GM23338 (cell line): ENCODE results near the gene BRSK1. TPM values are rescaled to one million over a fixed set of nuclear protein-coding genes. Genes with fewer than 3 reads are reported as not detected.
A peak's percentile ranks its signal among the peaks of the same experiment; 100 is the strongest.

Experiments used
- ATAC-seq: fragments of 200-7000 bp; cut with Tn5 transposase; 3 replicates; pipeline ENCODE4 v1.9.1; 2020
- DNase-seq: peaks from one replicate; pipeline ENCODE4 v3.0.0-alpha.2; 2015; ENCODE audit warnings: low spot score
- H2AFZ ChIP-seq: fragments of 200-600 bp; sonication (generic); 2 replicates; pipeline ENCODE4 v1.8.0; 2016; ENCODE audit warnings: antibody characterized with exemption, mild to moderate bottlenecking, moderate library complexity
- H3F3A ChIP-seq: fragments of 200-600 bp; sonication (generic); replicated peaks from 2 replicates; pipeline ENCODE4 v1.8.0; 2017; ENCODE audit warnings: antibody characterized with exemption, mixed run types, low read depth
- H3K27ac ChIP-seq: fragments of 200-600 bp; sonication (generic); 2 replicates; pipeline ENCODE4 v1.6.1; 2016; ENCODE audit warnings: low read depth
- H3K27me3 ChIP-seq: fragments of 200-600 bp; sonication (generic); 2 replicates; pipeline ENCODE4 v1.8.0; 2016; ENCODE audit warnings: mild to moderate bottlenecking, mixed run types, moderate library complexity; ENCODE audit not compliant: insufficient read depth
- H3K36me3 ChIP-seq: fragments of 200-600 bp; sonication (generic); 2 replicates; pipeline ENCODE4 v1.8.0; 2016; ENCODE audit warnings: mild to moderate bottlenecking; ENCODE audit not compliant: insufficient read depth
- H3K4me1 ChIP-seq: fragments of 200-600 bp; sonication (generic); 2 replicates; pipeline ENCODE4 v1.8.0; 2016; ENCODE audit warnings: mild to moderate bottlenecking, moderate library complexity; ENCODE audit not compliant: insufficient read depth
- H3K4me2 ChIP-seq: fragments of 200-600 bp; sonication (generic); 2 replicates; pipeline ENCODE4 v1.7.1; 2017; ENCODE audit warnings: mixed run types
- H3K4me3 ChIP-seq: fragments of 200-600 bp; sonication (generic); 2 replicates; pipeline ENCODE4 v1.6.1; 2016; ENCODE audit warnings: mixed run types
- H3K79me2 ChIP-seq: fragments of 200-600 bp; sonication (generic); replicated peaks from 2 replicates; pipeline ENCODE4 v1.8.0; 2017; ENCODE audit warnings: mild to moderate bottlenecking; ENCODE audit not compliant: insufficient read depth
- H3K9me2 ChIP-seq: fragments of 200-600 bp; sonication (generic); 2 replicates; pipeline ENCODE4 v1.8.0; 2017; ENCODE audit not compliant: insufficient read depth
- H4K20me1 ChIP-seq: fragments of 200-600 bp; sonication (generic); replicated peaks from 2 replicates; pipeline ENCODE4 v1.8.0; 2017; ENCODE audit warnings: mild to moderate bottlenecking; ENCODE audit not compliant: insufficient read depth
- H3K27ac Mint-ChIP-seq: 2 replicates; pipeline ENCODE4 v1.8.0; 2020; ENCODE audit warnings: inconsistent platforms, mild to moderate bottlenecking, moderate library complexity, mixed read lengths
- H3K27me3 Mint-ChIP-seq: 3 replicates; pipeline ENCODE4 v1.8.0; 2022; ENCODE audit warnings: low read depth, mild to moderate bottlenecking, moderate library complexity, mixed read lengths, inconsistent platforms; ENCODE audit not compliant: insufficient read depth, poor library complexity
- H3K36me3 Mint-ChIP-seq: 3 replicates; pipeline ENCODE4 v1.8.0; 2021; ENCODE audit warnings: low read depth, mild to moderate bottlenecking, inconsistent platforms, moderate library complexity, mixed read lengths
- H3K4me1 Mint-ChIP-seq: 3 replicates; pipeline ENCODE4 v1.8.0; 2020; ENCODE audit warnings: mild to moderate bottlenecking, inconsistent platforms, mixed read lengths
- H3K4me3 Mint-ChIP-seq: 3 replicates; pipeline ENCODE4 v1.8.0; 2021; ENCODE audit warnings: moderate library complexity, mild to moderate bottlenecking, inconsistent platforms, mixed read lengths
- H3K9me3 Mint-ChIP-seq: 3 replicates; pipeline ENCODE4 v1.8.0; 2020; ENCODE audit warnings: moderate library complexity, mild to moderate bottlenecking, inconsistent platforms, mixed read lengths
- CREB1 ChIP-seq: fragments of 250-450 bp; sonication (Bioruptor Pico); IDR thresholded peaks from 2 replicates; pipeline ENCODE4 v1.5.0; 2020; ENCODE audit warnings: low read depth, mild to moderate bottlenecking, moderate library complexity
- CTCF ChIP-seq, 2 experiments: fragments of 200-600 bp in 1 of 2; sonication (generic) in 1 of 2; conservative IDR thresholded peaks; 2 replicates each; pipeline versions ENCODE4 v1.5.1 to v1.6.1; 2016 to 2017; ENCODE audit warnings: antibody characterized with exemption in 2 of 2, low read depth in 2 of 2, mild to moderate bottlenecking in 2 of 2, moderate library complexity in 1 of 2
- ETS1 ChIP-seq: IDR thresholded peaks from 2 replicates; pipeline ENCODE4 v1.6.1; 2016; ENCODE audit warnings: antibody characterized with exemption
- EZH2 ChIP-seq: fragments of 200-600 bp; sonication (generic); IDR thresholded peaks from one replicate; pipeline ENCODE4 v1.8.0; 2017; ENCODE audit warnings: antibody characterized with exemption, mild to moderate bottlenecking, low read depth; ENCODE audit not compliant: unreplicated experiment
- EZH2phosphoT487 ChIP-seq: fragments of 200-600 bp; sonication (generic); IDR thresholded peaks from one replicate; pipeline ENCODE4 v1.8.1; 2018; ENCODE audit warnings: antibody characterized with exemption; ENCODE audit not compliant: unreplicated experiment
- JUNB ChIP-seq: IDR thresholded peaks from one replicate; pipeline ENCODE4 v1.6.1; 2016; ENCODE audit warnings: antibody characterized with exemption; ENCODE audit not compliant: unreplicated experiment
- NANOG ChIP-seq: IDR thresholded peaks from 2 replicates; pipeline ENCODE4 v1.6.1; 2016; ENCODE audit warnings: antibody characterized with exemption, borderline replicate concordance
- POLR2AphosphoS5 ChIP-seq: IDR thresholded peaks from 2 replicates; pipeline ENCODE4 v1.6.1; 2016; ENCODE audit warnings: antibody characterized with exemption, low read depth
- STAT1 ChIP-seq: IDR thresholded peaks from one replicate; pipeline ENCODE4 v1.6.1; 2016; ENCODE audit warnings: antibody characterized with exemption; ENCODE audit not compliant: unreplicated experiment
- ZNF114 ChIP-seq: fragments of 250-450 bp; sonication (Bioruptor Pico); IDR thresholded peaks from 2 replicates; pipeline ENCODE4 v1.5.0; 2020; ENCODE audit warnings: mild to moderate bottlenecking, moderate library complexity
- ZNF331 ChIP-seq: fragments of 250-450 bp; sonication (Bioruptor Pico); IDR thresholded peaks from 2 replicates; pipeline ENCODE4 v1.5.0; 2020; ENCODE audit warnings: low read depth, mild to moderate bottlenecking, moderate library complexity
- polyA plus RNA-seq: library from polyadenylated mRNA; unstranded; fragments of >200 nt; fragmentation: Nextera tagmentation; extraction: Ambion mirVana; gene quantifications from 2 replicates; pipeline ENCODE4 v1.2.1, GENCODE V29; 2016
- total RNA-seq: library from RNA; depleted of rRNA; stranded (reverse); fragments of >200 nt; shearing (Covaris generic); gene quantifications from 2 replicates; pipeline ENCODE4 v1.2.3, GENCODE V29; 2014
- TF ChIP-seq, protein P1 (sequence below): fragments of 250-450 bp; sonication (Bioruptor Pico); IDR thresholded peaks from 2 replicates; pipeline ENCODE4 v1.5.0; 2020; ENCODE audit warnings: mild to moderate bottlenecking, moderate library complexity
- TF ChIP-seq, protein P2 (sequence below): IDR thresholded peaks from one replicate; pipeline ENCODE4 v1.6.1; 2018; ENCODE audit warnings: antibody characterized with exemption; ENCODE audit not compliant: unreplicated experiment

BRSK1 gene
- total and polyA plus RNA-seq, 2 experiments from 2014 or later: 2.3 to 17.2 TPM

GRCh38 chr19:55345101-55345817 lies 61.5 kb downstream of the BRSK1 start:
- peaks cover 21% of the 10 kb centered on the region for H3K27me3 Mint-ChIP-seq
- H3K9me3 Mint-ChIP-seq: no peaks in the 10 kb centered on the region
- Histone ChIP-seq H3K9me2 (no peaks in the 10 kb centered on the region), H3K79me2 (no peaks in the 10 kb centered on the region), H3K4me3 (no peak overlapping the region), H3K4me2 (no peak overlapping the region), H3F3A (peaks cover 17% of the 10 kb centered on the region), H3K4me1 (peaks cover 35% of the 10 kb centered on the region), H4K20me1 (0 out of 2 replicates have a peak, but pooled peaks cover 3% of the 10 kb centered on the region), H3K27me3 (no peaks in the 10 kb centered on the region), H3K36me3 (no peaks in the 10 kb centered on the region; the same call in 1 of the 2 replicates), H3K27ac (no peak overlapping the region), H2AFZ (no peak overlapping the region)
- DNase-seq (no peak), ATAC-seq (no peak)
- peaks cover 38% of the 10 kb centered on the region for H3K4me1 Mint-ChIP-seq
- H3K4me3 Mint-ChIP-seq: no peak overlapping the region
- H3K36me3 Mint-ChIP-seq: peaks cover 39% of the 10 kb centered on the region
- no peak for TF ChIP-seq ZNF114 (CRISPR knock-in tag)
- no peak for TF ChIP-seq POLR2AphosphoS5
- no peak for TF ChIP-seq ZNF331
- TF ChIP-seq NANOG: no peak
- no peak for TF ChIP-seq JUNB
- TF ChIP-seq, protein P1, sequence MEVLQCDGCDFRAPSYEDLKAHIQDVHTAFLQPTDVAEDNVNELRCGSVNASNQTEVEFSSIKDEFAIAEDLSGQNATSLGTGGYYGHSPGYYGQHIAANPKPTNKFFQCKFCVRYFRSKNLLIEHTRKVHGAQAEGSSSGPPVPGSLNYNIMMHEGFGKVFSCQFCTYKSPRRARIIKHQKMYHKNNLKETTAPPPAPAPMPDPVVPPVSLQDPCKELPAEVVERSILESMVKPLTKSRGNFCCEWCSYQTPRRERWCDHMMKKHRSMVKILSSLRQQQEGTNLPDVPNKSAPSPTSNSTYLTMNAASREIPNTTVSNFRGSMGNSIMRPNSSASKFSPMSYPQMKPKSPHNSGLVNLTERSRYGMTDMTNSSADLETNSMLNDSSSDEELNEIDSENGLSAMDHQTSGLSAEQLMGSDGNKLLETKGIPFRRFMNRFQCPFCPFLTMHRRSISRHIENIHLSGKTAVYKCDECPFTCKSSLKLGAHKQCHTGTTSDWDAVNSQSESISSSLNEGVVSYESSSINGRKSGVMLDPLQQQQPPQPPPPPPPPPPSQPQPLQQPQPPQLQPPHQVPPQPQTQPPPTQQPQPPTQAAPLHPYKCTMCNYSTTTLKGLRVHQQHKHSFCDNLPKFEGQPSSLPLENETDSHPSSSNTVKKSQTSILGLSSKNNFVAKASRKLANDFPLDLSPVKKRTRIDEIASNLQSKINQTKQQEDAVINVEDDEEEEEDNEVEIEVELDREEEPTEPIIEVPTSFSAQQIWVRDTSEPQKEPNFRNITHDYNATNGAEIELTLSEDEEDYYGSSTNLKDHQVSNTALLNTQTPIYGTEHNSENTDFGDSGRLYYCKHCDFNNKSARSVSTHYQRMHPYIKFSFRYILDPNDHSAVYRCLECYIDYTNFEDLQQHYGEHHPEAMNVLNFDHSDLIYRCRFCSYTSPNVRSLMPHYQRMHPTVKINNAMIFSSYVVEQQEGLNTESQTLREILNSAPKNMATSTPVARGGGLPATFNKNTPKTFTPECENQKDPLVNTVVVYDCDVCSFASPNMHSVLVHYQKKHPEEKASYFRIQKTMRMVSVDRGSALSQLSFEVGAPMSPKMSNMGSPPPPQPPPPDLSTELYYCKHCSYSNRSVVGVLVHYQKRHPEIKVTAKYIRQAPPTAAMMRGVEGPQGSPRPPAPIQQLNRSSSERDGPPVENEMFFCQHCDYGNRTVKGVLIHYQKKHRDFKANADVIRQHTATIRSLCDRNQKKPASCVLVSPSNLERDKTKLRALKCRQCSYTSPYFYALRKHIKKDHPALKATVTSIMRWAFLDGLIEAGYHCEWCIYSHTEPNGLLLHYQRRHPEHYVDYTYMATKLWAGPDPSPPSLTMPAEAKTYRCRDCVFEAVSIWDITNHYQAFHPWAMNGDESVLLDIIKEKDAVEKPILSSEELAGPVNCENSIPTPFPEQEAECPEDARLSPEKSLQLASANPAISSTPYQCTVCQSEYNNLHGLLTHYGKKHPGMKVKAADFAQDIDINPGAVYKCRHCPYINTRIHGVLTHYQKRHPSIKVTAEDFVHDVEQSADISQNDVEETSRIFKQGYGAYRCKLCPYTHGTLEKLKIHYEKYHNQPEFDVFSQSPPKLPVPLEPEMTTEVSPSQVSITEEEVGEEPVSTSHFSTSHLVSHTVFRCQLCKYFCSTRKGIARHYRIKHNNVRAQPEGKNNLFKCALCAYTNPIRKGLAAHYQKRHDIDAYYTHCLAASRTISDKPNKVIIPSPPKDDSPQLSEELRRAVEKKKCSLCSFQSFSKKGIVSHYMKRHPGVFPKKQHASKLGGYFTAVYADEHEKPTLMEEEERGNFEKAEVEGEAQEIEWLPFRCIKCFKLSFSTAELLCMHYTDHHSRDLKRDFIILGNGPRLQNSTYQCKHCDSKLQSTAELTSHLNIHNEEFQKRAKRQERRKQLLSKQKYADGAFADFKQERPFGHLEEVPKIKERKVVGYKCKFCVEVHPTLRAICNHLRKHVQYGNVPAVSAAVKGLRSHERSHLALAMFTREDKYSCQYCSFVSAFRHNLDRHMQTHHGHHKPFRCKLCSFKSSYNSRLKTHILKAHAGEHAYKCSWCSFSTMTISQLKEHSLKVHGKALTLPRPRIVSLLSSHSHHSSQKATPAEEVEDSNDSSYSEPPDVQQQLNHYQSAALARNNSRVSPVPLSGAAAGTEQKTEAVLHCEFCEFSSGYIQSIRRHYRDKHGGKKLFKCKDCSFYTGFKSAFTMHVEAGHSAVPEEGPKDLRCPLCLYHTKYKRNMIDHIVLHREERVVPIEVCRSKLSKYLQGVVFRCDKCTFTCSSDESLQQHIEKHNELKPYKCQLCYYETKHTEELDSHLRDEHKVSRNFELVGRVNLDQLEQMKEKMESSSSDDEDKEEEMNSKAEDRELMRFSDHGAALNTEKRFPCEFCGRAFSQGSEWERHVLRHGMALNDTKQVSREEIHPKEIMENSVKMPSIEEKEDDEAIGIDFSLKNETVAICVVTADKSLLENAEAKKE (CRISPR knock-in tag): no peak
- no peak for TF ChIP-seq STAT1
- TF ChIP-seq CREB1 (CRISPR knock-in tag): no peak
- no peak for TF ChIP-seq ETS1
- no peak for TF ChIP-seq CTCF (conservative IDR thresholded peaks at IDR 0.05; ENCODE audit: low read depth in 2 of 2)
- TF ChIP-seq, protein P2, sequence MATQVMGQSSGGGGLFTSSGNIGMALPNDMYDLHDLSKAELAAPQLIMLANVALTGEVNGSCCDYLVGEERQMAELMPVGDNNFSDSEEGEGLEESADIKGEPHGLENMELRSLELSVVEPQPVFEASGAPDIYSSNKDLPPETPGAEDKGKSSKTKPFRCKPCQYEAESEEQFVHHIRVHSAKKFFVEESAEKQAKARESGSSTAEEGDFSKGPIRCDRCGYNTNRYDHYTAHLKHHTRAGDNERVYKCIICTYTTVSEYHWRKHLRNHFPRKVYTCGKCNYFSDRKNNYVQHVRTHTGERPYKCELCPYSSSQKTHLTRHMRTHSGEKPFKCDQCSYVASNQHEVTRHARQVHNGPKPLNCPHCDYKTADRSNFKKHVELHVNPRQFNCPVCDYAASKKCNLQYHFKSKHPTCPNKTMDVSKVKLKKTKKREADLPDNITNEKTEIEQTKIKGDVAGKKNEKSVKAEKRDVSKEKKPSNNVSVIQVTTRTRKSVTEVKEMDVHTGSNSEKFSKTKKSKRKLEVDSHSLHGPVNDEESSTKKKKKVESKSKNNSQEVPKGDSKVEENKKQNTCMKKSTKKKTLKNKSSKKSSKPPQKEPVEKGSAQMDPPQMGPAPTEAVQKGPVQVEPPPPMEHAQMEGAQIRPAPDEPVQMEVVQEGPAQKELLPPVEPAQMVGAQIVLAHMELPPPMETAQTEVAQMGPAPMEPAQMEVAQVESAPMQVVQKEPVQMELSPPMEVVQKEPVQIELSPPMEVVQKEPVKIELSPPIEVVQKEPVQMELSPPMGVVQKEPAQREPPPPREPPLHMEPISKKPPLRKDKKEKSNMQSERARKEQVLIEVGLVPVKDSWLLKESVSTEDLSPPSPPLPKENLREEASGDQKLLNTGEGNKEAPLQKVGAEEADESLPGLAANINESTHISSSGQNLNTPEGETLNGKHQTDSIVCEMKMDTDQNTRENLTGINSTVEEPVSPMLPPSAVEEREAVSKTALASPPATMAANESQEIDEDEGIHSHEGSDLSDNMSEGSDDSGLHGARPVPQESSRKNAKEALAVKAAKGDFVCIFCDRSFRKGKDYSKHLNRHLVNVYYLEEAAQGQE: no peak
- no peak for TF ChIP-seq EZH2phosphoT487
- TF ChIP-seq EZH2: no peak
- peak overlapping the region; percentile 48; the same call in 1 of the 2 replicates for H3K27ac Mint-ChIP-seq
